Activated T-cell treated with anti-CD3 and anti-CD28 coated beads for 4 hours (primary cell): ENCODE data around the gene NKX1-2.
"Not testable (repeated sequence)": the region's sequence is repeated elsewhere in the genome, so short reads cannot be mapped to it uniquely, and the experiment has no call there.

Source experiments
- DNase-seq: peaks from one replicate; pipeline ENCODE4 v3.0.0-alpha.2; 2020

Gene NKX1-2

DNA sequence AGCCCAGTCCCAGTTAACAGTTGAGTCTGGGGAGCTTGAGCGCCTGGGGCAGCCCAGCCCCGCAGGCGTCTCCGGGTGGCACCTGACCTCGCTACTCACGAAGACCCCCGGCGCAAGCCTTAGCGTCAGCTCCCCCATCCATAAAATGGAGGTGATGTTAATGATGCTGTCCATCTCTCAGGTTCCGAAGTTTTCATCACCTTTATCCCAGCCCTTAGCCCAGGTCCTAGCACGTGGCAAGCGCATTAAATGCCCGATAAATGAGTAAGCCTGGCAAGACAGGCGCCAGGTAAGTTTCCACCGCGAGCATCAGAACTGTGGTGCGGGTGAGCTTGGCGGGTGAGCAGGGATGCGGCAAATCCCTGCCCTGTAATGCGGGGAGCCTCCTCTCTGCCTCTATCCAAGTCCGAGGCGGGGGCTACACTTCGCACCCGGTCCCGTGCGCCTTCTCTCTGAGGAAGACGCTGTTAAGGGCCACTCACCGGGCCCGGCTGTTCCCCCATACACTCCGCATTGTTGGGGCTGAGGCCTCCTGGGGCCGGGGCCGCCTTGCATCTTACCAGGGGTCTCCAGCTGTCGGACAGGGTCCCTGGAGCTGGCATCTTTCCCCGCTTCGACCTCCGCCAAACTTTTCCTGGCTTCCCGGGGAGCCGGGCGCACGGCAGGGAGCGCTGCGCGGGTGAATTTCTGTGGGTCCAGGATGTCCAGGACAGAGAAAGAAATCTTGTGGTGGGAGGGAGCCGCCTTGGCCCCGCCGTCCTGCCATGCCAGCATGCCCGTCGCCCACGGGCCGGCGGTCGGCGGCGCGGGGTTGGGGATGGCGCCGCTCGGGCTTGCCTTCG lies 444 bp downstream of the NKX1-2 start:
- DNase-seq: no peak

DNA sequence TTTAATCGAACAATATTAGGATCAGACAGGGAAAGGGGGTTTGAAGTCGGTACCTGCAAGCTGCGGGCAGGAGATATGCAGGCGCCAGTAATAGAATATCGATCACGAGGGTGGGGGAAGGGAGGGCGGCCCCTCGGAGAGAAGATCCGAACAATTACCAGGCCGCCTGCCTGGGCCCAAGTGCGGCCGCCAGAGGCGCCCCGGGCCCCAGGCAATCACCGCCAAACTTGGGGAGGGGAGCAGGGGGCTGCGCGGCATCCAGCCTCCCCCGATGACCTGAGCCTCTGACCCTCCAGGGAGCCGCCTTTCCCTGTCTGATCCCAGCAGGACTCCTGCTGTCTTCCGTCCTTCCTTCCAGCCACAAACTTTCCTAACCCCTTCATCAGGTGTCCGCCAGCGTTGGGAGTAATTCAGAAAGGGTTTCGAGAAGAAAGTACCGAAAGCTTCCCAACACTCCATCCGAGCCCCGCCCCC lies 1.1 kb downstream of the NKX1-2 start:
- DNase-seq: no peak

DNA sequence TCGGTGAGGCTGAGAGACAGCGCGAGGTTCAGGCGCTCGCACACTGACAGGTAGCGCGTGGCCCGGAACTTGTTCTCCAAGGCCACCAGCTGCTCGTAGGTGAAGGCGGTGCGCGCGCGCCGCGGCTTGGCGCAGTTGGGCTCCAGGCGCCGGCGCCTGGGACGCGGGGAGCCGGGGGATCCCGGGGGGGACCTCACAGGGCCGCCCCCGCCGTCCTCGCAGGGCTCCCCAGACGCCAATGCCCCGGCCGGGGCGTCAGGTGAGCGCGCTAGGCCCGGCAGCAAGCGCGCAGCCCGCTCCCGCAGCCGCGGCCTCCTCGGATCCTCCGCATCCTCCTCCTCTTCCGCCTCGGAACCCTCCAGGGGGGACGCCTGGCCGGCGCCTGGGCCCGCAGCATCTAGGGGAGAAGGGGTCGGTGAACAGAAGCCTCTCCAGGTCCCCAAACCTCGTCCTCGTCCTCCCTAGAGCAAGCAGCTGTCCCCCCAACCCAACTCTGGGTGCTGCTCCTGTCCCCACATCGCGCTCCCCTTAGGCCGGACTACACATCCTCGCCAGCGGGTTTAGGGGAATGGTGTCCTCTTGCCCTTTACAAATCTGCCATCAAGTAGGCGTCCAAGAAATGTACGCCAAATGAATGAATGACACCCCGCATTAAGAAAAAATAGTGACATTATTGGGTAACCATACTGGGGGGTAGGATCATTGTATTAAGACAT lies 1.9 kb downstream of the NKX1-2 start:
- DNase-seq: no peak

DNA sequence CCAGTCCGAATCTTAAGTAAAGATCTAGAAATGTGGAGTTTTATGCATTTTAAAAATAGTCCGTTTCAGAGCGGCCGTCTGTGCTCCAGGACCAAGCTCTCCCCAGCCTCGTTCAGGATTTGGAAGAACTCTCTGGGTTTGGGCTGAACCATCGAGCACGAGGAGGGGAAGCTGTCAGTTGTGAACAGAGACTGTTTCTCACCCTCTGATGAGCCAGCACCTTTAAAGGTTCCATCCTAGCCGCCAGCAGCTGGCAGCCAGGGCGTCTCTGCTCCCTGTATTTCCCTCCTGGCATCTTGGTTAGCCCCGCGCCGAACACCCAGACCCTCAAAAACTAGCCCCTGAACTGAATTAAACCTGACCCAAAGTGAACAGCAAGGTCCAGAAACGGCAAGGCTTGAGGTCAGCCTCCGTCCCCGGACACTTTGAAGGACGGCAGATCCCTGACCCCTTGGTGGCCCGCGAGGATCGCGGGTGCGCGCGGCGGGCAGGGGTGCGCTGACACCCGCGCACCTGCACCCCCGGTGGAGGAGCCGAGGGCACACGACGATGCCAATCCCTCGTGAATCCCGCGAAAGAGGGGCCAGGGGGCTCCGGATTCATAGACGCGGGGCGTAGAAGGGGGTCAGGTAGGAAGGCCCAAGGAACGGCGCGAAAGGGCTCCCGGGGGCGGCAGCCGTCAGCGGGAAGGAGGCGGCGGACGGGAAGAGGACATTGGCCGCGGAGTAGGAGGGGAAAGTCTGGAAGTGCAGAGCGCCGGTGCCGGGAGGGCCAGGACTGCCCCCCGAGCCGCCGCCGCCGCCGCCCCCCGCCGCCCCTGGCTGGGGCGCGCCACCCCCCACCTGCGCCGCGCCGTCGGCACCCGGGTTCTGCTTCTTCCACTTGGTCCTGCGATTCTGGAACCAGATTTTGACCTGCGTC lies 2.7 kb downstream of the NKX1-2 start:
- no peak for DNase-seq

DNA sequence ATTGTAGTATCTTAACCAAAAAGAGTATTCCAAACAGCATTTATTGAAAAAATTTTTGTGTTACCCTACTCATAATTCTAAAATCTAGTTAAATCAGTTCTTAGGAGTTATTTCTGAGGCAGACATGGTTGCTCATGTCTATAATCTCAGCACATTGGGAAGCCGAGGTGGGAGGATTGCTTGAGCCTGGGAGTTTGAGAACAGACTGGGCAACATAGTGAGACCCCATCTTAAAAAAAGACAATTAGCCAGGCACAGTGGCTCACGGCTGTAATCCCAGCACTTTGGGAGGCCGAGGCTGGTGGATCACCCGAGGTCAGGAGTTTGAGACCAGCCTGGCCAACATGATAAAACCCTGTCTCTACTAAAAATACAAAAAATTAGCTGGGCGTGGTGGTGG lies 8.1 kb downstream of the NKX1-2 start:
- not testable (repeated sequence) for DNase-seq

DNA sequence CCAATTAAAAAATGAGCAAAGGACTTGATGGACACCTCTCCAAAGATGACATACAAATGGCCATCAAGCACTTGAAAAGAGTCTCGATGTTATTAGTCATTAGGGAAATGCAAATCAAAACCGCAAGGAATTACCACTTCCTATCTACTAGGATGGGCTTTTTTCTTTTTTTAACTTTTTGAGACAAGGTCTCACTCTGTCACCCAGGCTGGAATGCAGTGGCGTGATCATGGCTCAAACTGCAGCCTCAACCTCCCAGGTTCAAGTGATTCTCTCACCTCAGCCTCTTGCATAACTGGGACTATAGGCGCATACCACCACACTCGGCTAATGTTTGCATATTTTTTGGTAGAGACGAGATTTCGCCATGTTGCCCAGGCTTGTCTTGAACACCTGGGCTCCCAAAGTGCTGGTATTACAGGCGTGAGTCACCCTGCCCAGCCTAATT lies 13.6 kb downstream of the NKX1-2 start:
- DNase-seq: no peak

DNA sequence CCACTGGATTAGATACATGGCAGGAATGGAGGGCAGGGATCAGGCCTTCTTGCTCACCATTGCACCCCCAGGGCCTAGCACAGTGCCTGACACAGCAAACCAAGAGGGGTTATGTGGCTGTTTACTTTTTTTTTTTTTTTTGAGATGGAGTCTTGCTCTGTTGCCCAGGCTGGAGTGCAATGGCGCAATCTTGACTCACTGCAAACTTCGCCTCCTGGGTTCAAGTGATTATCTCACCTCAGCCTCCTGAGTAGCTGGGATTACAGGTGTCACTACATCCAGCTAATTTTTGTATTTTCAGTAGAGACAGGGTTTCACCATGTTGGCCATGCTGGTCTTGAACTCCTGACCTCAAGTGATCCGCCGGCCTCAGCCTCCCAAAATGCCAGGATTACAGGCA lies 14.2 kb downstream of the NKX1-2 start:
- not testable (repeated sequence) for DNase-seq

DNA sequence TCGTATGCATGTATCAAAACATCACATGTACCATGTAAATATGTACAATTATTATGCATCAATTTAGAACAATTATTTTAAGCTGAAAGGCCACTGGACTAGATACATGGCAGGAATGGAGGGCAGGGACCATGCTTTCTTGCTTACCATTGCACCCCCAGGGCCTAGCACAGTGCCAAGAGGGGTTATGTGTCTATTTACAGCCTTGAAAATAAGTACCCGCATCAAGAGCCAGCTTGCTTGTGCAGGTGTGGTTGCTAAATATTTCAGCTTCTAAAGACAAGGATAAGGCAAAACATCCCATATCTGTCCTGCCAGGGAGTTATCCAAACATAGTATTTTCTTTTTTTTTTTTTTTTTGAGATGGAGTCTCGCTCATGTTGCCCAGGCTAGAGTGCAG lies 16.4 kb downstream of the NKX1-2 start:
- no peak for DNase-seq

DNA sequence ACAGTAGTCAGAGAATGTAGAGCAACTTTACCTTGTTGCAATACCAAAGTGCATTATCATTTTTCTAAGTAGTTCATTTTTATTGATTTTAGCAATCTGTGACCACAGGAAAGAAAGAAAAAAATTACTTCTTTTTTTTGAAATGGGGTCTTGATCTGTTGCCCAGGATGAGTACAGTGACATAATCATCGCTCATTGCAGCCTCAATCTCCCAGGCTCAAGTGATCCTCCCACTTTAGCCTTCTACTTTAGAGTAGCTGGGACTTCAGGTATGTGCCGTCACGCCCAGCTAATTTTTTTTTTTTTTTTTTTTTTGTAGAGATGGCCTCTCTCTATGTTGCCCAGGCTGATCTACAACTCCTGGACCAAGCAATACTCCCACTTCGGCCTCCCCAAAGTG lies 19.8 kb downstream of the NKX1-2 start:
- no peak for DNase-seq

DNA sequence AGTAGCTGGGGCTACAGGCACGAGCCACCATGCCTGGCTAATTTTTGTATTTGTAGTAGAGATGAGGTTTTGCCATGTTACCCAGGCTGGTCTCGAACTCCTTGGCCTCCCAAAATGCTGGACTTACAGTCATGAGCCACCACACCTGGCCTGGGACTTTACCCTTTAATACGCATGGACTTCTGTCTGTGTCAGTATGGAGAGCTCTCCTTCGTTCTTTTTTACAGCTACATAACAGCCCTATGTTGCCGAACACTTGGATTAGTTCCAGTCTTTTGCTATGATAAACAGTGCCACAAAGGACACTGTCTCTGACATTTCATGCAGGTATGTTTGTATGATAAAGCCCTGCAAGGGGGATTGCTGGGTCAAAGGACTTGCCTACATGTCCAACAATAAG lies 20.3 kb downstream of the NKX1-2 start:
- no peak for DNase-seq

DNA sequence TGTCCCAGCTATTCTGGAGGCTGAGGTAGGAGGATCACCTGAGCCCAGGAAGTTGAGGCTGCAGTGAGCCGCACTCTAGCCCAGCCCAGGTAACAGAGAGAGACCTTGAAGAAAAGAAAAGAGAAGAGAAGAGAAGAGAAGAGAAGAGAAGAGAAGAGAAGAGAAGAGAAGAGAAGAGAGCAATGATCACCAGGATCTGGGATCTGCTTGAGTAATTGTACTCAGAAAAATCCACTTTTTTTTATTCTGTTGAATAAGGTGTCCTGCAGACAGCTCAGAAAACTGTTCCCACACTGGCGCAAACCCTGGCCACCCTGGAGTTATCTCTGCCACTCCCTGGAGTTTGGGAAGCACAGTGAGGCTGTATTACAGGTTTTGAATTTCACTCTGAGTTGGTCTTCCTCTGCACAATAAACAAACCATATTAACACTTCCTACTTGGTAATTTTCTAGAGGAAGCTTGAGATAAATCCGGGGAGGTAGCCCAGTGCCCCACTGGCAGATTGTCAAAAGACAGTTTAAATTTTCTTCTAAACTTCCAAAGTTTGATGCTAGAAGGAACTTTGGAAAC lies 21.5 kb downstream of the NKX1-2 start:
- DNase-seq: no peak

DNA sequence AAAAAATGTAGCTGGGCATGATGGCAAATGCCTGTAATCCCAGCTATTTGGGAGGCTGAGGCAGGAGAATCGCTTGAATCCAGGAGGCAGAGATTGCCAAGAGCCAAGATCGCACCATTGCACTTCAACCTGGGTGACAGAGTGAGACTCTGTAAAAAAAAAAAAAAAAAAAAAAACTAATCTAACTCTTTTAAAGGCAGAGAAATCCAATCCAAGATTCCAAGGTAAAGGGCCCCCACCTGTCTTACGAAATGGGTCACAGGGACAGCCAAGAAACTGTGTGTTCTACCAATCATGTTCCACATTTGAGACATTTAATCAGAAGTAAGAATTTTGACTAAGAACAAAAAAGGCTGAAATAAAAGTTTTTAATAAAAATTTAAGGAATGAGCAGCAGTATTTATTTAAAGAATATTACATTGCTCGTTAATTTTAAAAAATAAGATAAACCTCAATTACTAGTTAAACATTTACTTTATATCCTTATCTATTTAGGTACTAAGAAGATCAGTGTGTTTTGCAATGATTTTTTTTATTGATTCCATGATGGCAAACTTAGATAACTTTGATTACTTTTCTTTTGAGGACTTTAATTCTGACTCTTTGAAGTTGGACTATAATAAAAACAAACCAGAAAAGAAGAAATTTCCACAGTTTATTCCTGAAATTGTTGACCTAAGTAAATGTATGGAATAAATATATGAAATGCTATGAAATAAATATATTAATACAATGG lies 24.4 kb downstream of the NKX1-2 start:
- no peak for DNase-seq

DNA sequence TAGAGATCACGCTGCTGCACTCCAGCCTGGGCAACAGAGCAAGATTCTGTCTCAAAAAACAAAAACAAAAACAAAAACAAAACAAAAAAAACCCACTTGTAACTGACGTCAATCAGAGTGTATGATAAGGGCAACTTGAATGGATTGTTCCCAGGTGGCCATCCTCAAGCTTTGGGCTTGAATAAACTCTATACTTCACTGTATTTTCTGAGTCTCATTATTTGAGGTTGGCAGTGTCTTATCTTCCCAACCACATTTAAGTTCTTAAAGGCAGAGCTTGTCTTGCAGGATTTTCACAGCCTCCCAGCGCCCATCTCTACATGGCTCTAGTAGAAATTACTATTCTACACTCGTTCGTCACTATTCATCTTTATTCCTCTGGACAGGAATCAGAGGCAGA lies 26.0 kb downstream of the NKX1-2 start:
- no peak for DNase-seq

DNA sequence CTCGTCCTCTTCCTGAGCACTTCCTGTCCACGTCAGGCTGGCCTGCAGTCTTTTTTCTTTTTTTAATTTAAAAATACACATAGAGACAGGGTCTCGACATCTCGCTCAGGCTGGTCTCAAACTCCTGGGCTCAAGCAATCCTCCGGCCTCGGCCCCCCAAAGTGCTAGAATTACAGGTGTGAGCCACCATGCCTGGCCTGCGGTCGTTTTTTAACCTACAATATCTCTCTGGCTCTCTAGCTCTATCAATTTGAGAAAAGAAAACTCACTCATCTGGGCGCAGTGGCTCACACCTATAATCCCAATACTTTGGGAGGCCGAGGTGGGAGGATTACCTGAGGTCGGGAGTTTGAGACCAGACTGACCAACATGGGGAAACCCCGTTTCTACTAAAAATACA lies 27.1 kb downstream of the NKX1-2 start:
- DNase-seq: no peak

DNA sequence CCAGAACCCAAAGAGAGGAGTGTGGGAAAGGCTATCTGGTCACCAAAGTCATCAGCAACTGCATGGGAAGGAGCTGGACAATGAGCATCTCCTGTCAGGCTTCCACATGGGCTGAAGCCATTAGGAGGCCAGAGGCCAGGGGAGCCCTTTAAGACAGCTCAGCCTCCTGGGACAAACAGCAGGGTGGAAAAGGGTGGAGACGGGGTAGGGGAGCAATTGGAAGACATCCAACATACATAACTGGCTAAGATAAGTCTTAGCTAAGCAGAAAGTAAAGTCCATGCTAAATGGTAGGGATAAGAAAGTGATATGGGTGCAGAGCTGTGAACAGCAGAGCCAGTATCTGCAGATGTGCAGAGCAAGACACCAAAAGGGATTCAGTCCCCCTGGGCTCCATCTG lies 29.6 kb downstream of the NKX1-2 start:
- DNase-seq: no peak

DNA sequence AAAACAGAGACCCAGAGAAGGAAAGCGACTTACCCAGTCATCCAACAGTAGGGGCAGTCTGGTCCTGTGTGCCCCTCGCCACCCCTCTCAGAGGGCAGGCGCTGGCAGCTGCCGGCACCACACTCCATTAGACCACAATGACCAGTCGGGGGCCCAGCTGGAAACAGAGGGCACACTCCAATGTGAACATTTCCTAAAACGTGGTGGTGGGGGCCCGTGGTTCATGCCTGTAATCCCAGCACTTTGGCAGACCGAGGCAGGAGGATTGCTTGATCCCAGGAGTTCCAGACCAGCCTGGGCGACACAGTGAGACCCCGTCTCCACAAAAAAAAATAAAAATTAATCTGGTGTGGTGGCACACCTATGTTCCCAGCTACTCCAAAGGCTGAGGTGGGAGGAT lies 30.2 kb downstream of the NKX1-2 start:
- no peak for DNase-seq

DNA sequence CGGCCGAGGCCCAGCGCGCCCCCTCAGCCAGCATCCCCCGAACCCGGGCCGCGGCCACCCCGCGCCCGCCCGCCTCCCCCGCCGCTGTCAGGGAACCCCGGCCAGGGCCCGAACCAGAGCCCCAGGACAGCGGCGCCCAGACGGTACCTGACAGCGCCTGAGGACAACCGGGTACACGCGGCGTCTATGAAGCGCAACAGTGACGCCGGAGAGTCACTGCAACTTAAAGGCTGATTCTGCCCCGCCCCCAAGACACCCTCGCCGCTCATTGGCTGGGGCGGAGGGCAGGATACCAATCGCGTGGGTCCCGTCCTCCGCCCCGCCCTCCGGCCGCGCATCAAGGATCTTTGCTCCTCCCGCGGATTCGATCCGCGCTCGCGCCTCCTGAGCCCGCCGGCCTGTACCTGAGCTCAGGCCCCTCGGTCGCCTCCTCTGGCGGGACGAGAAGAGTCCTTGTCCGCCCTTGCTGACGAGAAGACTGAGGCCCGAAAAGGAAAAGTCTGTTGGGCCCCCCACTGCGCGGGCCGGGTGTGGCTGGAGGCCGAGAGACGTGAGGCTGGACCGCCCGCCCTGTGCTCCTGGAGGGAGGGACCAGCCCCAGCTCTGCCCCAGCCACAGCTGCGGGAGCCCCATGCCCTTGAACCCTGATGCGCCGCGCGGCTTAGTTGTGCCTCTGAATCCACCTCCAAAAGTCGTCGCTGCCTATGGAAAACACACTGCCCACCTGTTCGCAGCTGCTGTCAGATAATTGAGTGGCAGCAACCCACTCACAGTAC lies 30.9 kb downstream of the NKX1-2 start, which contains the start of gene OAT:
OAT (minus strand) TSS at position 198 of the 776 bp plus-strand sequence. CDS start 6,752 bp downstream, outside the sequence.
- DNase-seq: peak; percentile 94

DNA sequence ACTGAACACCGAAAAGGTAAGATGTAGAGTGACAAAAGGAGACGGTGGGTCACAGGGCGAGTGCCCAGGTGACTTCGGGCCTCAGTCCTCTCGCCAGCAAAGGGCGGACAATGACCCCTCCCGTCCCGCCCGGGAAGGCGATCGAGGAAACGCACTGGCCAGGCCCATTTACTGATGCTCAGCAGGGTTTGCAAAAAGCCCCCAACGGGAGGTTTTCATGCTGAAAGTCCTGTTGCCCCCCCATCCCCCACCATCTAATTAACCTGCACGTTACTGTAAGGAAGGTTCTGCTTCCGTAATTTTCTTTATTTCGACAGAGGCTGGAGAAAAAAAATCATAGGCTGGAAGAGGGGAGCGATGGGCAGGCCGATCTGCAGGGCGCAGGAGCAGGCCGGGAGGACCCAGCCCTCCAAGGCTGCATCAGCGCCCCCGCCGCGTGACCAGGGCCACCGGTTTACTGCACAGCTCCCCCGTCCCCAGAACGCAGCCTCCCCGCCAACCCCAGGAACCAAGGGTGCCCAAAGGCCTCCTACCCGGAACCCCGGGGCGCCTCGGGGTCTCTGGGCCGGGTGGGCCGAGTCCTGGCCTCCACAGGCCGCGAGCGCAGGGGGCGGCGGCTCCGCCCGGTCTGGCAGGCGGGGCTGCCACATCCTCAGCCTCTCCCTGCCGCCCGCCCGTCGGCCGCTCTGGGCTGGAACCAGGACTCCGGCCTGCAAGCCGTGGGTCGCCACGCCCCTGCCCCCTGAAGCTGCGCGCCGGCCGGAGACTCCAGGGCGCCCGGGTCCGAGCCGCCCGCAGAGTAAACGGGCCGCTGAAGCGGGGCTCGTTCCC lies 31.7 kb downstream of the NKX1-2 start:
- peak; percentile 13 for DNase-seq

DNA sequence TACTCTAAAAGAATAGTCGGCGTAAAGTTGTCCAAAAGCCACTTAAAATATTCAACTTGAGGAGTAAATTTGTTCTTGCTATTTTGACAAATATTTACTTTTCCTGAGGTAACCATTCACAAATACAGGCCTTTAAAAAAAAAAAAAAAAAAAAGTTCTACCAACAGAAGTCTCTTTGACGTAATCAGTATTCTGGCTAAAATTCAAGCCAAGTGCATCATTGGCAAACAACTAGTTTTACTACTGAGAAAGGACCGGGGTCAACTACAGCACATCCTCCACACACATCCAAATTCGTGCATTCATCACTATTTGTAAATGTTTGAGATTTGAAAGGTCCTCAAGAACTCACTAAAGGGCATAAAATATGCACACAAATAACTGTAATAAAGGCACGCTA lies 33.1 kb downstream of the NKX1-2 start:
- no peak for DNase-seq

DNA sequence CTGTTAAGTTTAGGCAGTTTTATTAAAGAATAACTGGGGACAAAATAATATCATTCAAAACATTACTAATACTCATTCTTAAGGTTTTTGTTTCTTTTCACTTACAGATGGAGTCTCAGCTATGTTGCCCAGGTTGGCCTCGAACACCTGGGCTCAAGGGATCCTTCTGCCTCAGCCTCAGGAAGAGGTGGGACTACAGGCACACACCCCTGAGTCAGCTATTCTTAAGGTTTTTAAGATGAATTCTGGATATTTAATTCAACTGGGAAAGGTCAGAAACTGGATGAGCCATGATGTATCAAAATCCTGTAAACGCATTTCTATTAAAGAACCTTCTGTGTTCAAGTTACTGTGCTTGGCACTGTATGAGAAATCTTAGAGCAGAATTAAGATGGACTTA lies 34.6 kb downstream of the NKX1-2 start:
- no peak for DNase-seq
